Measurements from ENCODE around the gene AAMP.

AAMP gene

DNA sequence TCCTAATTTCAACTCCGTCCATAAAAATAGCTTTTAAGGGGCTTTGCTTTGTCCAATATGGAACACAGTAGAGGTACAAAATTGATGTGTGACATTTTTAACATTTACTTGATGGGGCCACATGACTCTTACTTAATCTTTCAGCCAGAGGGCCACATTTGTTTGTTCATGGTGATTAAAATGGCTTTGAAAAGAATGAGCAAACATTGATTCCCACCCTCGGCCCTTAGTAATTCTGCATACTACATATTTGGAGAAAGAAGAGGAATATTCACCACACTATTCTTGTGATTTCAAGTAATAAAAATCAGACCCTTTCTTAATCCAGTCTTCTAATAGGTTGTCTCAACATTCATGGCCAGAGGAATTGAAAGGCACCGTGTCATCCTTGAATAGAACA is 35.4 kb downstream of the AAMP start:
- no peak overlapping the region for H3K27ac ChIP-seq
- TF ChIP-seq, protein P1, sequence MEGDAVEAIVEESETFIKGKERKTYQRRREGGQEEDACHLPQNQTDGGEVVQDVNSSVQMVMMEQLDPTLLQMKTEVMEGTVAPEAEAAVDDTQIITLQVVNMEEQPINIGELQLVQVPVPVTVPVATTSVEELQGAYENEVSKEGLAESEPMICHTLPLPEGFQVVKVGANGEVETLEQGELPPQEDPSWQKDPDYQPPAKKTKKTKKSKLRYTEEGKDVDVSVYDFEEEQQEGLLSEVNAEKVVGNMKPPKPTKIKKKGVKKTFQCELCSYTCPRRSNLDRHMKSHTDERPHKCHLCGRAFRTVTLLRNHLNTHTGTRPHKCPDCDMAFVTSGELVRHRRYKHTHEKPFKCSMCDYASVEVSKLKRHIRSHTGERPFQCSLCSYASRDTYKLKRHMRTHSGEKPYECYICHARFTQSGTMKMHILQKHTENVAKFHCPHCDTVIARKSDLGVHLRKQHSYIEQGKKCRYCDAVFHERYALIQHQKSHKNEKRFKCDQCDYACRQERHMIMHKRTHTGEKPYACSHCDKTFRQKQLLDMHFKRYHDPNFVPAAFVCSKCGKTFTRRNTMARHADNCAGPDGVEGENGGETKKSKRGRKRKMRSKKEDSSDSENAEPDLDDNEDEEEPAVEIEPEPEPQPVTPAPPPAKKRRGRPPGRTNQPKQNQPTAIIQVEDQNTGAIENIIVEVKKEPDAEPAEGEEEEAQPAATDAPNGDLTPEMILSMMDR (IDR thresholded peaks at IDR 0.05): no peak
- no peak for TF ChIP-seq ZFX (IDR thresholded peaks at IDR 0.05; ENCODE audit: borderline replicate concordance)

GRCh38 chr2:218233543-218233942 is 36.4 kb downstream of the AAMP start:
- no peak overlapping the region for H3K27ac ChIP-seq
- TF ChIP-seq, protein P1 (IDR thresholded peaks at IDR 0.05): no peak
- TF ChIP-seq ZFX (IDR thresholded peaks at IDR 0.05; ENCODE audit: borderline replicate concordance): no peak

- TF ChIP-seq, protein P1 (IDR thresholded peaks at IDR 0.05): peak; percentile 33
- TF ChIP-seq ZFX (IDR thresholded peaks at IDR 0.05; ENCODE audit: borderline replicate concordance): no peak
- 0 out of 2 replicates have a peak overlapping the region, but pooled peaks have one; percentile 36 for H3K27ac ChIP-seq
Measured at GRCh38 chr2:218230882-218231281, 39.1 kb downstream of the AAMP start.

GRCh38 chr2:218229851-218230250 is 40.1 kb downstream of the AAMP start:
- TF ChIP-seq, protein P1 (IDR thresholded peaks at IDR 0.05): no peak
- TF ChIP-seq ZFX (IDR thresholded peaks at IDR 0.05; ENCODE audit: borderline replicate concordance): no peak
- H3K27ac ChIP-seq: peak overlapping the region; percentile 36

GRCh38 chr2:218229239-218229638 is 40.7 kb downstream of the AAMP start:
- H3K27ac ChIP-seq: peak overlapping the region; percentile 36
- TF ChIP-seq ZFX (IDR thresholded peaks at IDR 0.05; ENCODE audit: borderline replicate concordance): no peak
- TF ChIP-seq, protein P1 (IDR thresholded peaks at IDR 0.05): no peak

DNA sequence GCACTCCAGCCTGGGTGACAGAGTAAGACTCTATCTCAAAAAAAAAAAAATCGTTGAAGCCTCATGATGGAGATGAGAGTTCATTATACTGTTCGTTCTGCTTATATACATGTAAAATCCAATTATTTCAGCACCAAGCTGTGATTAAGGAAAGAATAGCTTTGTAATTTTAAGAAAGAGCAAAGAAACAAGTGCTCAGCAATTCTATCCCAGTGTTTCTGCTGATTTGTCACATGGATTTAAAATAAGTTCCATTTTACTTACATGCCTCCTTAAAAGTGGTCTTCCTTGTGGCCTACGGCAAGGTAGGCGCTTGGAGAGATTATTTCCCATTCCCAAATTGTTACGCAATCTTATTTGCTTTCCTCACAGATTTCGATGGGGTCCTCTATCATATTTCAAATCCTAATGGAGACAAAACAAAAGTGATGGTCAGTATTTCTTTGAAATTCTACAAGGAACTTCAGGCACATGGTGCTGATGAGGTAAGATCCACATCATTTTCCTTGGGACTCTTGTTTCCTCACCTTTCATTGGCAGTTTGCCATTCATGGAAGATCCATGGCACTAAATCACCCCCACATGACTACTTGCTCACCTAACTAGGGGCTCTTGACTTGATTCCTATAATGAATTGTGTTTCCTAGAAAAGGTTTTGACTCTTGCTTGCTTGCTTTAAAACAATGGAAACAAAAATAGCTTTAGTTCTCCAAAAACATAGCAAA is 41.4 kb downstream of the AAMP start:
- no peak for TF ChIP-seq ZFX (IDR thresholded peaks at IDR 0.05; ENCODE audit: borderline replicate concordance)
- TF ChIP-seq, protein P1 (IDR thresholded peaks at IDR 0.05): no peak
- no peak overlapping the region for H3K27ac ChIP-seq

DNA sequence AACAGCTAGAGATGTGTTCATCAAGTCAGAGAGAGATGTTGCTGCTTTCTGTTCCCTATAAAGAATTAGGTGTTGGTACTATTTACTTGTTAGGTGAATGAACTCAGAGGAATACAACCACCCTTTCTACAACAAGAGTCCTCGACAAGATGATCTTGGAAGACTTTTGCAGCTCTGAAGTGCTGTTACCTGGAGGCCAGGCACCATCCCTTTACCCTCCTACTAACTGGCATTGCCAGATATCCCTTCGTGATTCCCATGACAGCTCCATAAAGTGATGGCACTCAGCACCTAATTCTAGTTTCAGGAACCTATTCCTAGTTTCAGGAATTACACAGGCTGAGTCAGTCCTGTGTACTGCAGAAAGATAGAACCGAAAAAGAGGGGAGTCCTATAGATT is 43.0 kb downstream of the AAMP start:
- no peak for TF ChIP-seq ZFX (IDR thresholded peaks at IDR 0.05; ENCODE audit: borderline replicate concordance)
- TF ChIP-seq, protein P1 (IDR thresholded peaks at IDR 0.05): no peak
- H3K27ac ChIP-seq: no peak overlapping the region

Data from 22Rv1 (cell line).